Activated effector memory CD4-positive, alpha-beta T cell treated with anti-CD3 and anti-CD28 coated beads, Interleukin-2, amount 50 U/mL, for 16 hours (primary cell): Measurements from ENCODE around the gene DNMT3A.
"Not testable (repeated sequence)": the region's sequence is repeated elsewhere in the genome, so short reads cannot be mapped to it uniquely, and the experiment has no call there.

Source experiments
- DNase-seq: peaks from one replicate; pipeline ENCODE4 v3.0.0-alpha.2; 2020

DNMT3A gene

GRCh38 chr2:25276569-25277465 is 64.9 kb downstream of the DNMT3A start:
- DNase-seq: peak; percentile 91

GRCh38 chr2:25275575-25275965 is 66.2 kb downstream of the DNMT3A start:
- no peak for DNase-seq

GRCh38 chr2:25274868-25275574 is 66.7 kb downstream of the DNMT3A start:
- DNase-seq: peak; percentile 85

GRCh38 chr2:25273985-25274535 is 67.7 kb downstream of the DNMT3A start:
- DNase-seq: no peak

GRCh38 chr2:25272705-25273104 is 69.0 kb downstream of the DNMT3A start:
- DNase-seq: not testable (repeated sequence)

- DNase-seq: no peak
Observed at GRCh38 chr2:25270061-25270460, 71.7 kb downstream of the DNMT3A start.

- no peak for DNase-seq
Observed at GRCh38 chr2:25269233-25269632, 72.5 kb downstream of the DNMT3A start.

GRCh38 chr2:25268139-25268538 is 73.6 kb downstream of the DNMT3A start:
- DNase-seq: no peak

- no peak for DNase-seq
Observed at GRCh38 chr2:25266399-25266798, 75.3 kb downstream of the DNMT3A start.

GRCh38 chr2:25265802-25266201 is 75.9 kb downstream of the DNMT3A start:
- no peak for DNase-seq

- DNase-seq: no peak
Observed at GRCh38 chr2:25265001-25265400, 76.7 kb downstream of the DNMT3A start.

GRCh38 chr2:25262288-25262687 is 79.4 kb downstream of the DNMT3A start:
- no peak for DNase-seq

- DNase-seq: no peak
Observed at GRCh38 chr2:25259737-25260124, 82.0 kb downstream of the DNMT3A start.

GRCh38 chr2:25258847-25259736 is 82.6 kb downstream of the DNMT3A start:
- DNase-seq: no peak

GRCh38 chr2:25257931-25258846 is 83.5 kb downstream of the DNMT3A start:
- no peak for DNase-seq

GRCh38 chr2:25257032-25257552 is 84.6 kb downstream of the DNMT3A start:
- no peak for DNase-seq

GRCh38 chr2:25256488-25256875 is 85.2 kb downstream of the DNMT3A start:
- DNase-seq: no peak

- DNase-seq: no peak
Observed at GRCh38 chr2:25255745-25256487, 85.8 kb downstream of the DNMT3A start.

GRCh38 chr2:25254961-25255360 is 86.8 kb downstream of the DNMT3A start:
- DNase-seq: no peak

- DNase-seq: no peak
Observed at GRCh38 chr2:25253153-25253626, 88.5 kb downstream of the DNMT3A start.
